ENCODE data around the gene SUN3.
"Not testable (repeated sequence)": the region's sequence is repeated elsewhere in the genome, so short reads cannot be mapped to it uniquely, and the experiment has no call there.

The SUN3 gene

GRCh38 chr7:47943676-47944474, 85.0 kb downstream of the SUN3 start:
- no peak for DNase-seq (ENCODE audit: low spot score)

- not testable (repeated sequence) for DNase-seq (ENCODE audit: low spot score)
Measured at GRCh38 chr7:47942651-47943050, 86.3 kb downstream of the SUN3 start.

- no peak for DNase-seq (ENCODE audit: low spot score)
Measured at GRCh38 chr7:47942132-47942531, 86.8 kb downstream of the SUN3 start.

GRCh38 chr7:47941136-47941844, 87.6 kb downstream of the SUN3 start:
- no peak for DNase-seq (ENCODE audit: low spot score)

- DNase-seq (ENCODE audit: low spot score), result no peak
Measured at GRCh38 chr7:47940088-47941013, 88.6 kb downstream of the SUN3 start.

GRCh38 chr7:47939425-47940036, 89.4 kb downstream of the SUN3 start:
- DNase-seq (ENCODE audit: low spot score), result no peak

- no peak for DNase-seq (ENCODE audit: low spot score)
Measured at GRCh38 chr7:47938574-47939165, 90.2 kb downstream of the SUN3 start.

- no peak for DNase-seq (ENCODE audit: low spot score)
Measured at GRCh38 chr7:47937711-47938573, 91.0 kb downstream of the SUN3 start.

All from pons (tissue), 1 donor.